Tibial nerve (tissue), 4 donors: Measurements from ENCODE around the gene ALDH7A1.

Experiments
- CTCF ChIP-seq, 5 experiments: fragments of 200-600 bp in 3 of 5; fragments of 450-650 bp in 2 of 5; sonication (generic) in 3 of 5; IDR thresholded peaks; one replicate each; pipeline ENCODE4 v1.5.1; 2016 to 2019; ENCODE audit warnings: antibody characterized with exemption in 5 of 5, mild to moderate bottlenecking in 3 of 5, moderate library complexity in 2 of 5
- EP300 ChIP-seq, 2 donors: sonication (generic); formaldehyde crosslinking; IDR thresholded peaks; one replicate each; pipeline ENCODE4 v1.6.1; 2017; ENCODE audit warnings: antibody characterized with exemption in 2 of 2, mild to moderate bottlenecking in 1 of 2
- POLR2A ChIP-seq, 2 donors: fragments of 450-650 bp; IDR thresholded peaks; one replicate each; pipeline ENCODE4 v1.6.1; 2017; ENCODE audit warnings: antibody characterized with exemption in 2 of 2, mild to moderate bottlenecking in 2 of 2, moderate library complexity in 2 of 2

- TF ChIP-seq CTCF (IDR thresholded peaks at IDR 0.05): no peak
- TF ChIP-seq POLR2A (IDR thresholded peaks at IDR 0.05): no peak
- TF ChIP-seq EP300 (IDR thresholded peaks at IDR 0.05): no peak
These were observed 78.9 kb downstream of the ALDH7A1 start for GRCh38 chr5:126516133-126516532.
